CD14-positive monocyte (primary cell): Measurements from ENCODE around the gene PSMG4. TPM values are rescaled to one million over a fixed set of nuclear protein-coding genes. Genes with fewer than 3 reads are reported as not detected.
A peak's percentile ranks its signal among the peaks of the same experiment; 100 is the strongest.

Experiments used
- DNase-seq, 3 donors: peaks; one replicate each; pipeline ENCODE4 v3.0.0-alpha.2; 2011 to 2022
- H2AFZ ChIP-seq: 2 replicates; pipeline ENCODE4 v1.6.0; 2012; ENCODE audit warnings: mild to moderate bottlenecking, low read depth, low read length, inconsistent platforms; ENCODE audit not compliant: insufficient read depth, poor library complexity, severe bottlenecking
- H3K27ac ChIP-seq, 2 donors: 1 replicate in 1 of 2; 2 replicates in 1 of 2; pipeline ENCODE4 v1.5.1; 2012 to 2013; ENCODE audit warnings: low read length in 2 of 2, control low read depth in 1 of 2, inconsistent platforms in 1 of 2, low read depth in 1 of 2, mild to moderate bottlenecking in 1 of 2
- H3K27me3 ChIP-seq, 2 donors: one replicate each; pipeline versions ENCODE4 v1.6.0 to v1.6.1; 2011 to 2013; ENCODE audit warnings: low read length in 2 of 2; ENCODE audit not compliant: control insufficient read depth in 2 of 2, insufficient read depth in 2 of 2
- H3K36me3 ChIP-seq, 2 donors: replicated peaks in 1 of 2; 1 replicate in 1 of 2; 2 replicates in 1 of 2; pipeline versions ENCODE4 v1.5.1 to v1.6.1; 2012 to 2013; ENCODE audit warnings: low read length in 2 of 2, control low read depth in 1 of 2, inconsistent platforms in 1 of 2, mild to moderate bottlenecking in 1 of 2; ENCODE audit not compliant: insufficient read depth in 2 of 2, control insufficient read depth in 1 of 2
- H3K4me1 ChIP-seq, 2 donors: 1 replicate in 1 of 2; 2 replicates in 1 of 2; pipeline versions ENCODE4 v1.5.1 to v1.6.1; 2012 to 2013; ENCODE audit warnings: low read length in 2 of 2, control low read depth in 1 of 2, inconsistent platforms in 1 of 2, mild to moderate bottlenecking in 1 of 2, moderate library complexity in 1 of 2; ENCODE audit not compliant: insufficient read depth in 2 of 2, control insufficient read depth in 1 of 2
- H3K4me2 ChIP-seq: replicated peaks from 2 replicates; pipeline ENCODE3; 2012; ENCODE audit warnings: low read length, moderate library complexity, mild to moderate bottlenecking; ENCODE audit not compliant: poor library complexity, severe bottlenecking; ENCODE audit errors: extremely low read depth
- H3K4me3 ChIP-seq, 3 experiments: fragments of 200-600 bp in 1 of 3; sonication (generic) in 1 of 3; replicated peaks in 1 of 3; 1 replicate in 2 of 3; 2 replicates in 1 of 3; pipeline ENCODE4 v1.5.1; 2011 to 2013; ENCODE audit warnings: low read length in 3 of 3, mild to moderate bottlenecking in 3 of 3, control low read depth in 2 of 3, low read depth in 2 of 3, inconsistent platforms in 1 of 3, moderate library complexity in 1 of 3
- H3K79me2 ChIP-seq: 2 replicates; pipeline ENCODE4 v1.6.0; 2012; ENCODE audit warnings: mild to moderate bottlenecking, control low read depth, inconsistent platforms, low read length, moderate library complexity; ENCODE audit not compliant: insufficient read depth
- H3K9ac ChIP-seq: 2 replicates; pipeline ENCODE4 v1.6.0; 2017; ENCODE audit warnings: low read length, mild to moderate bottlenecking; ENCODE audit not compliant: insufficient read depth, poor library complexity, severe bottlenecking
- H3K9me3 ChIP-seq, 2 donors: replicated peaks in 1 of 2; 1 replicate in 1 of 2; 2 replicates in 1 of 2; pipeline versions ENCODE4 v1.5.1 to v1.6.1; 2012 to 2013; ENCODE audit warnings: low read length in 2 of 2, control low read depth in 1 of 2; ENCODE audit not compliant: control insufficient read depth in 1 of 2, insufficient read depth in 1 of 2
- H4K20me1 ChIP-seq: 2 replicates; pipeline ENCODE4 v1.6.0; 2012; ENCODE audit warnings: mild to moderate bottlenecking, low read length, control low read depth, moderate library complexity; ENCODE audit not compliant: insufficient read depth
- H3K27ac Mint-ChIP-seq, 7 donors: one replicate each; pipeline ENCODE4 v1.8.0; 2020; ENCODE audit warnings: mild to moderate bottlenecking in 7 of 7, mixed read lengths in 7 of 7, moderate library complexity in 6 of 7, inconsistent platforms in 2 of 7
- H3K27me3 Mint-ChIP-seq, 3 donors: one replicate each; pipeline ENCODE4 v1.8.0; 2021 to 2022; ENCODE audit warnings: low read depth in 3 of 3, mild to moderate bottlenecking in 3 of 3, mixed read lengths in 3 of 3, moderate library complexity in 3 of 3, inconsistent platforms in 1 of 3
- H3K36me3 Mint-ChIP-seq, 2 donors: one replicate each; pipeline ENCODE4 v1.8.0; 2020; ENCODE audit warnings: mixed read lengths in 2 of 2, inconsistent platforms in 1 of 2, mild to moderate bottlenecking in 1 of 2
- H3K4me1 Mint-ChIP-seq: one replicate; pipeline ENCODE4 v1.8.0; 2020; ENCODE audit warnings: mild to moderate bottlenecking, mixed read lengths
- H3K4me3 Mint-ChIP-seq, 2 donors: one replicate each; pipeline ENCODE4 v1.8.0; 2020; ENCODE audit warnings: mild to moderate bottlenecking in 2 of 2, mixed read lengths in 2 of 2, moderate library complexity in 1 of 2
- H3K9me3 Mint-ChIP-seq, 7 donors: one replicate each; pipeline ENCODE4 v1.8.0; 2020 to 2022; ENCODE audit warnings: mixed read lengths in 7 of 7, mild to moderate bottlenecking in 6 of 7, moderate library complexity in 6 of 7, inconsistent platforms in 2 of 7
- CTCF ChIP-seq: fragments of 200-600 bp; IDR thresholded peaks from one replicate; pipeline ENCODE4 v1.8.0; 2022; ENCODE audit warnings: antibody characterized with exemption, mild to moderate bottlenecking
- WGBS: methylation state at CpG from one replicate; pipeline ENCODE4 v1.1.5; 2013; ENCODE audit warnings: missing lambda C conversion rate; ENCODE audit not compliant: insufficient coverage; 5-methylcytosine and 5-hydroxymethylcytosine counted together
- intact Hi-C, 2 donors: fragments of 100-400 bp; cut with micrococcal nuclease; formaldehyde crosslinking; loops; one replicate each; pipeline versions ENCODE4 v1.15.0 to v1.15.1; 2023
- polyA plus RNA-seq, 3 donors: library from polyadenylated mRNA; depleted of rRNA in 1 of 3; unstranded in 2 of 3; stranded (reverse) in 1 of 3; fragments of 300-500 nt in 2 of 3; fragments of >200 nt in 1 of 3; fragmentation: Illumina TruSeq in 2 of 3; gene quantifications; 1 replicate in 2 of 3; 2 replicates in 1 of 3; pipeline ENCODE4 v1.2.3, GENCODE V29; 2012 to 2021

PSMG4 gene
- polyA plus RNA-seq, 3 donors = 23.6 to 31.1 (median 27.9) TPM

GRCh38 chr6:3260296-3260695 lies 1.5 kb downstream of the PSMG4 start:
- Mint-ChIP-seq H3K36me3 (peaks cover 26 to 36% of the 10 kb centered on the region in 2 donors), H3K9me3 (peaks cover 0 to 1% (median 0%) of the 10 kb centered on the region in 7 donors), H3K4me3 (no peak overlapping the region), H3K4me1 (peaks cover 30% of the 10 kb centered on the region), H3K27me3 (peaks cover 9 to 16% (median 13%) of the 10 kb centered on the region in 3 donors), H3K27ac (no peak overlapping the region)
- intact Hi-C loops = no loop called here
- Histone ChIP-seq H3K27ac (no peak overlapping the region), H2AFZ (no peak overlapping the region), H3K36me3 (peaks cover 13 to 24% of the 10 kb centered on the region in 2 donors), H4K20me1 (peaks cover 41% of the 10 kb centered on the region), H3K9ac (no peak overlapping the region), H3K4me1 (peaks cover 19 to 23% of the 10 kb centered on the region in 2 donors), H3K4me3 (no peak overlapping the region), H3K27me3 (peaks cover 0 to 15% of the 10 kb centered on the region in 2 donors), H3K4me2 (no peak overlapping the region), H3K9me3 (no peaks in the 10 kb centered on the region), H3K79me2 (peaks cover 49% of the 10 kb centered on the region)
- DNase-seq = no peak
- 93% methylated on average over 8 of the region's 14 CpGs for WGBS
- TF ChIP-seq CTCF = no peak

DNA sequence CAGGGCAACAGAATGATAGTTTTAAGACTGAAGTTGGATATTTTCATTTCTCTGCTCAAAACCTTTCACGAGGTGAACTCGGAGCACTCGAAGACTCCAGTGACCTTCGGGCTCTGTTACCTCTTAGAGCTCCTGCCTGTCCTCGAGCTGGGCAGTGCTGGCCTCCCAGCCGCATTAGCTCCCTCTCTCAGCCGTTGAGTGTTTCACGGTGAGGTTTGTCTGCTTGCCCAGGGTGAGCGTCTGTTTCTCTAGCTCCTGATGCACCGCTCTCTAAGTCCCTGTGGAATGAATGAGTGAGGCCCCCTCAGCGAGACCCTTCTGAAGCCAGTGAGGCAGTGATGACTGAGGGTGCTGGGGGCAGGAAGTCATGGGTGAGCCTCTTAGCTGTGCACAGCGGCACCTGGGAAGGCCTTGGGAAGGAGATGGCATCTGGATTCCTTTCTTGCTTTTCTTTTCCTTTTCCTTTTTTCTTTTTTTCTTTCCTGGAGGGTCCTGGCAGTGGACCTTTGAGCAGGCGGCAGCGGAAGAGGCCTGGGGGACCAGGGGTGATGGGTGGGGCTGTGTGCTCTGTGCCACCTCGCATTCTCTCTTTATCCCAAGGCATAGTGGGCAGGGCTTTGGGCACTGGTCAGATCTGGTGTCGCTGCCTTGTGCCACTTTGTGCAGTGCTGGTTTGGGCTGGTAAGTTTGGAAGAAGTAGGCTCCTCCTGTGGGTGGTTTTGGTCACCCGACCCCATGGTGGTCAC lies 2.2 kb downstream of the PSMG4 start:
- H4K20me1 ChIP-seq = peaks cover 45% of the 10 kb centered on the region
- no peak overlapping the region for H3K4me3 Mint-ChIP-seq
- WGBS = 97% methylated on average over 12 of the region's 17 CpGs
- no peak overlapping the region for H3K4me2 ChIP-seq
- peak overlapping the region in 3 of 7 donors; percentile 10 to 57 (median 32) for H3K27ac Mint-ChIP-seq
- intact Hi-C loops = no loop called here
- peaks cover 9 to 16% (median 9%) of the 10 kb centered on the region in 3 donors for H3K27me3 Mint-ChIP-seq
- H3K27ac ChIP-seq = no peak overlapping the region
- H2AFZ ChIP-seq = no peak overlapping the region
- peaks cover 52% of the 10 kb centered on the region for H3K79me2 ChIP-seq
- no peak overlapping the region for H3K4me3 ChIP-seq
- H3K9me3 Mint-ChIP-seq = peaks cover 0 to 1% (median 0%) of the 10 kb centered on the region in 7 donors
- peaks cover 16 to 29% of the 10 kb centered on the region in 2 donors for H3K36me3 ChIP-seq
- H3K27me3 ChIP-seq = peaks cover 0 to 13% of the 10 kb centered on the region in 2 donors
- H3K4me1 ChIP-seq = peaks cover 19 to 23% of the 10 kb centered on the region in 2 donors
- peaks cover 30% of the 10 kb centered on the region for H3K4me1 Mint-ChIP-seq
- peaks cover 26 to 36% of the 10 kb centered on the region in 2 donors for H3K36me3 Mint-ChIP-seq
- TF ChIP-seq CTCF = no peak
- H3K9me3 ChIP-seq = no peaks in the 10 kb centered on the region
- no peak overlapping the region for H3K9ac ChIP-seq
- DNase-seq = no peak
